Activated CD4-positive, alpha-beta T cell treated with anti-CD3 and anti-CD28 coated beads for 1 hour (primary cell): ENCODE results near the gene SDK2.

Experiments
- DNase-seq: peaks from one replicate; pipeline ENCODE4 v3.0.0-alpha.2; 2020

SDK2 gene

GRCh38 chr17:73605444-73605843 is 38.8 kb downstream of the SDK2 start:
- DNase-seq = no peak

- DNase-seq = no peak
These were observed 39.8 kb downstream of the SDK2 start for GRCh38 chr17:73604476-73604875.

GRCh38 chr17:73603971-73604370 is 40.3 kb downstream of the SDK2 start:
- DNase-seq = no peak

GRCh38 chr17:73600103-73600871 is 44.0 kb downstream of the SDK2 start:
- DNase-seq = no peak

- no peak for DNase-seq
These were observed 44.6 kb downstream of the SDK2 start for GRCh38 chr17:73599599-73599998.

- no peak for DNase-seq
These were observed 46.0 kb downstream of the SDK2 start for GRCh38 chr17:73598212-73598611.

- DNase-seq = no peak
These were observed 48.3 kb downstream of the SDK2 start for GRCh38 chr17:73595931-73596330.

GRCh38 chr17:73595479-73595878 is 48.8 kb downstream of the SDK2 start:
- DNase-seq = no peak

GRCh38 chr17:73595068-73595467 is 49.2 kb downstream of the SDK2 start:
- no peak for DNase-seq

GRCh38 chr17:73594598-73594997 is 49.6 kb downstream of the SDK2 start:
- no peak for DNase-seq

- no peak for DNase-seq
These were observed 50.2 kb downstream of the SDK2 start for GRCh38 chr17:73594025-73594424.

- no peak for DNase-seq
These were observed 50.8 kb downstream of the SDK2 start for GRCh38 chr17:73593249-73593965.

- DNase-seq = no peak
These were observed 51.7 kb downstream of the SDK2 start for GRCh38 chr17:73592501-73592961.

- no peak for DNase-seq
These were observed 52.2 kb downstream of the SDK2 start for GRCh38 chr17:73592079-73592415.

- DNase-seq = peak; percentile 20
These were observed 52.8 kb downstream of the SDK2 start for GRCh38 chr17:73591296-73592078.

- no peak for DNase-seq
These were observed 54.8 kb downstream of the SDK2 start for GRCh38 chr17:73589363-73589980.

- no peak for DNase-seq
These were observed 55.4 kb downstream of the SDK2 start for GRCh38 chr17:73588891-73589290.

GRCh38 chr17:73588301-73588846 is 55.9 kb downstream of the SDK2 start:
- no peak for DNase-seq

- DNase-seq = no peak
These were observed 57.2 kb downstream of the SDK2 start for GRCh38 chr17:73586921-73587602.

- no peak for DNase-seq
These were observed 57.9 kb downstream of the SDK2 start for GRCh38 chr17:73586275-73586832.

- DNase-seq = no peak
These were observed 58.7 kb downstream of the SDK2 start for GRCh38 chr17:73585583-73585982.

- DNase-seq = no peak
These were observed 59.3 kb downstream of the SDK2 start for GRCh38 chr17:73584987-73585386.
